Neural progenitor cell (in vitro differentiated cells): ENCODE measurements around the gene LYPD6B. TPM values are rescaled to one million over a fixed set of nuclear protein-coding genes. Genes with fewer than 3 reads are reported as not detected.

ENCODE experiments used
- DNase-seq: peaks from one replicate; pipeline ENCODE4 v3.0.0-alpha.2; 2016; ENCODE audit warnings: low spot score
- H2AFZ ChIP-seq: fragments of 200-600 bp; sonication (generic); replicated peaks from 2 replicates; pipeline ENCODE4 v1.6.1; 2016; ENCODE audit warnings: antibody characterized with exemption
- H3F3A ChIP-seq: fragments of 200-600 bp; sonication (generic); 2 replicates; pipeline ENCODE4 v1.6.1; 2016; ENCODE audit warnings: antibody characterized with exemption, low read depth
- H3K27ac ChIP-seq: fragments of 200-600 bp; sonication (generic); 2 replicates; pipeline ENCODE4 v1.5.1; 2016; ENCODE audit warnings: mild to moderate bottlenecking
- H3K27me3 ChIP-seq: fragments of 200-600 bp; sonication (generic); 2 replicates; pipeline ENCODE4 v1.6.1; 2016; ENCODE audit warnings: mild to moderate bottlenecking, moderate library complexity
- H3K36me3 ChIP-seq: fragments of 200-600 bp; sonication (generic); 2 replicates; pipeline ENCODE4 v1.5.1; 2016
- H3K4me1 ChIP-seq: fragments of 200-600 bp; sonication (generic); 2 replicates; pipeline ENCODE4 v1.6.1; 2016; ENCODE audit warnings: mixed run types
- H3K4me2 ChIP-seq: fragments of 200-600 bp; sonication (generic); 2 replicates; pipeline ENCODE4 v1.6.1; 2016
- H3K4me3 ChIP-seq: fragments of 200-600 bp; sonication (generic); 2 replicates; pipeline ENCODE4 v1.5.1; 2016
- H3K79me2 ChIP-seq: fragments of 200-600 bp; sonication (generic); 2 replicates; pipeline ENCODE4 v1.6.1; 2016; ENCODE audit warnings: low read depth
- H3K9ac ChIP-seq: fragments of 200-600 bp; sonication (generic); 2 replicates; pipeline ENCODE4 v1.6.1; 2016
- H3K9me3 ChIP-seq: fragments of 200-600 bp; sonication (generic); 2 replicates; pipeline ENCODE4 v1.5.1; 2016; ENCODE audit warnings: low read depth
- H4K20me1 ChIP-seq: fragments of 200-600 bp; sonication (generic); 2 replicates; pipeline ENCODE4 v1.6.1; 2016; ENCODE audit warnings: low read depth
- H3K27ac Mint-ChIP-seq: 3 replicates; pipeline ENCODE4 v1.8.0; 2021; ENCODE audit warnings: mixed read lengths
- H3K27me3 Mint-ChIP-seq: 2 replicates; pipeline ENCODE4 v1.8.0; 2022; ENCODE audit warnings: low read depth, mild to moderate bottlenecking, inconsistent platforms, moderate library complexity, mixed read lengths; ENCODE audit not compliant: insufficient read depth
- H3K36me3 Mint-ChIP-seq: 3 replicates; pipeline ENCODE4 v1.8.0; 2021; ENCODE audit warnings: mixed read lengths
- H3K4me1 Mint-ChIP-seq: 3 replicates; pipeline ENCODE4 v1.8.0; 2021; ENCODE audit warnings: mixed read lengths
- H3K4me3 Mint-ChIP-seq: 3 replicates; pipeline ENCODE4 v1.8.0; 2021; ENCODE audit warnings: mild to moderate bottlenecking, moderate library complexity, mixed read lengths
- H3K9me3 Mint-ChIP-seq: 3 replicates; pipeline ENCODE4 v1.8.0; 2020; ENCODE audit warnings: mixed read lengths
- CTCF ChIP-seq: fragments of 200-600 bp; sonication (generic); IDR thresholded peaks from 2 replicates; pipeline ENCODE4 v1.5.1; 2017; ENCODE audit warnings: antibody characterized with exemption, mild to moderate bottlenecking
- EZH2 ChIP-seq: fragments of 200-600 bp; sonication (generic); IDR thresholded peaks from 2 replicates; pipeline ENCODE4 v1.6.1; 2017; ENCODE audit warnings: antibody characterized with exemption, mild to moderate bottlenecking, moderate library complexity
- EZH2phosphoT487 ChIP-seq: fragments of 200-600 bp; sonication (generic); IDR thresholded peaks from 2 replicates; pipeline ENCODE4 v1.6.1; 2017; ENCODE audit warnings: antibody characterized with exemption
- total RNA-seq: library from RNA; depleted of rRNA; stranded (reverse); fragments of >200 nt; gene quantifications from 2 replicates; pipeline ENCODE4 v1.2.3, GENCODE V29; 2015; ENCODE audit warnings: low replicate concordance

LYPD6B gene
- total RNA-seq, 1 donor from 2014 or later = not detected

- H3K27me3 Mint-ChIP-seq = no peaks in the 10 kb centered on the region
- Histone ChIP-seq H3K4me1 (no peaks in the 10 kb centered on the region), H3K36me3 (no peaks in the 10 kb centered on the region), H3K4me2 (no peak overlapping the region), H3K4me3 (no peak overlapping the region), H3K27me3 (peaks cover 15% of the 10 kb centered on the region), H4K20me1 (no peaks in the 10 kb centered on the region), H3F3A (no peaks in the 10 kb centered on the region), H3K9me3 (no peaks in the 10 kb centered on the region), H3K79me2 (no peaks in the 10 kb centered on the region), H2AFZ (no peak overlapping the region), H3K27ac (no peak overlapping the region), H3K9ac (no peak overlapping the region)
- H3K4me1 Mint-ChIP-seq = no peaks in the 10 kb centered on the region
- no peak for DNase-seq
- TF ChIP-seq CTCF = no peak
- TF ChIP-seq EZH2phosphoT487 = no peak
- TF ChIP-seq EZH2 = no peak
- no peaks in the 10 kb centered on the region for H3K36me3 Mint-ChIP-seq
- no peak overlapping the region for H3K4me3 Mint-ChIP-seq
- H3K27ac Mint-ChIP-seq = no peak overlapping the region
- no peaks in the 10 kb centered on the region for H3K9me3 Mint-ChIP-seq
Measured at GRCh38 chr2:149134335-149134923, 95.9 kb downstream of the LYPD6B start.

GRCh38 chr2:149136111-149136510 lies 97.6 kb downstream of the LYPD6B start:
- no peak overlapping the region for H3K27ac ChIP-seq
- H3K4me1 ChIP-seq = no peaks in the 10 kb centered on the region
- no peaks in the 10 kb centered on the region for H4K20me1 ChIP-seq
- Mint-ChIP-seq H3K36me3 (no peaks in the 10 kb centered on the region), H3K4me3 (no peak overlapping the region), H3K9me3 (no peaks in the 10 kb centered on the region), H3K4me1 (no peaks in the 10 kb centered on the region), H3K27me3 (peaks cover 2% of the 10 kb centered on the region), H3K27ac (no peak overlapping the region)
- peaks cover 2% of the 10 kb centered on the region for H3K27me3 ChIP-seq
- H3K36me3 ChIP-seq = no peaks in the 10 kb centered on the region
- TF ChIP-seq EZH2phosphoT487 = no peak
- no peak for TF ChIP-seq CTCF
- TF ChIP-seq EZH2 = no peak
- H3F3A ChIP-seq = no peaks in the 10 kb centered on the region
- no peak overlapping the region for H3K4me3 ChIP-seq
- H3K9me3 ChIP-seq = no peaks in the 10 kb centered on the region
- no peak overlapping the region for H2AFZ ChIP-seq
- no peak overlapping the region for H3K9ac ChIP-seq
- H3K79me2 ChIP-seq = no peaks in the 10 kb centered on the region
- DNase-seq = no peak
- H3K4me2 ChIP-seq = no peak overlapping the region

- Mint-ChIP-seq H3K4me1 (no peaks in the 10 kb centered on the region), H3K4me3 (no peak overlapping the region), H3K9me3 (no peaks in the 10 kb centered on the region), H3K36me3 (no peaks in the 10 kb centered on the region), H3K27me3 (peaks cover 11% of the 10 kb centered on the region), H3K27ac (no peak overlapping the region)
- no peaks in the 10 kb centered on the region for H3K4me1 ChIP-seq
- no peaks in the 10 kb centered on the region for H3F3A ChIP-seq
- DNase-seq = no peak
- H3K27ac ChIP-seq = no peak overlapping the region
- no peak overlapping the region for H3K4me3 ChIP-seq
- H3K4me2 ChIP-seq = no peak overlapping the region
- H2AFZ ChIP-seq = no peak overlapping the region
- no peaks in the 10 kb centered on the region for H4K20me1 ChIP-seq
- H3K79me2 ChIP-seq = no peaks in the 10 kb centered on the region
- H3K9me3 ChIP-seq = no peaks in the 10 kb centered on the region
- H3K36me3 ChIP-seq = no peaks in the 10 kb centered on the region
- no peaks in the 10 kb centered on the region for H3K27me3 ChIP-seq
- TF ChIP-seq EZH2phosphoT487 = no peak
- TF ChIP-seq CTCF = no peak
- no peak for TF ChIP-seq EZH2
- no peak overlapping the region for H3K9ac ChIP-seq
Measured at GRCh38 chr2:149141046-149141445, 102.5 kb downstream of the LYPD6B start.
